Activated T-helper 1 cell treated with anti-CD3 and anti-CD28 coated beads, Interleukin-12 subunit alpha, Interleukin-12 subunit beta, Interleukin-2, Interleukin-4 antibody, amounts not matched to agents 30 ng/mL and 10 ng/mL and 1 ng/mL, durations not matched to agents 14 hours and 24 hours and 36 hours (primary cell): ENCODE results near the gene SEMA6D. TPM values are rescaled to one million over a fixed set of nuclear protein-coding genes. Genes with fewer than 3 reads are reported as not detected.

ENCODE experiments used
- DNase-seq: peaks from one replicate; pipeline ENCODE4 v3.0.0; 2021; ENCODE audit warnings: low spot score
- H3K27ac Mint-ChIP-seq: one replicate; pipeline ENCODE4 v1.8.0; 2021; ENCODE audit warnings: mild to moderate bottlenecking, mixed read lengths
- H3K27me3 Mint-ChIP-seq: one replicate; pipeline ENCODE4 v1.8.0; 2022; ENCODE audit warnings: mild to moderate bottlenecking, moderate library complexity, mixed read lengths; ENCODE audit not compliant: insufficient read depth
- H3K36me3 Mint-ChIP-seq: one replicate; pipeline ENCODE4 v1.8.0; 2021; ENCODE audit warnings: low read depth, mixed read lengths
- H3K4me1 Mint-ChIP-seq: one replicate; pipeline ENCODE4 v1.8.0; 2021; ENCODE audit warnings: low read depth, mixed read lengths
- H3K4me3 Mint-ChIP-seq: one replicate; pipeline ENCODE4 v1.8.0; 2021; ENCODE audit warnings: mild to moderate bottlenecking, moderate library complexity, mixed read lengths
- H3K9me3 Mint-ChIP-seq: one replicate; pipeline ENCODE4 v1.8.0; 2021; ENCODE audit warnings: mixed read lengths
- intact Hi-C: fragments of 100-400 bp; cut with micrococcal nuclease; formaldehyde crosslinking; loops from one replicate; pipeline ENCODE4 v1.15.1; 2024
- total RNA-seq: library from RNA; stranded (reverse); gene quantifications from 2 replicates; pipeline ENCODE4 v1.2.3, GENCODE V29; 2022

SEMA6D gene, protein sequence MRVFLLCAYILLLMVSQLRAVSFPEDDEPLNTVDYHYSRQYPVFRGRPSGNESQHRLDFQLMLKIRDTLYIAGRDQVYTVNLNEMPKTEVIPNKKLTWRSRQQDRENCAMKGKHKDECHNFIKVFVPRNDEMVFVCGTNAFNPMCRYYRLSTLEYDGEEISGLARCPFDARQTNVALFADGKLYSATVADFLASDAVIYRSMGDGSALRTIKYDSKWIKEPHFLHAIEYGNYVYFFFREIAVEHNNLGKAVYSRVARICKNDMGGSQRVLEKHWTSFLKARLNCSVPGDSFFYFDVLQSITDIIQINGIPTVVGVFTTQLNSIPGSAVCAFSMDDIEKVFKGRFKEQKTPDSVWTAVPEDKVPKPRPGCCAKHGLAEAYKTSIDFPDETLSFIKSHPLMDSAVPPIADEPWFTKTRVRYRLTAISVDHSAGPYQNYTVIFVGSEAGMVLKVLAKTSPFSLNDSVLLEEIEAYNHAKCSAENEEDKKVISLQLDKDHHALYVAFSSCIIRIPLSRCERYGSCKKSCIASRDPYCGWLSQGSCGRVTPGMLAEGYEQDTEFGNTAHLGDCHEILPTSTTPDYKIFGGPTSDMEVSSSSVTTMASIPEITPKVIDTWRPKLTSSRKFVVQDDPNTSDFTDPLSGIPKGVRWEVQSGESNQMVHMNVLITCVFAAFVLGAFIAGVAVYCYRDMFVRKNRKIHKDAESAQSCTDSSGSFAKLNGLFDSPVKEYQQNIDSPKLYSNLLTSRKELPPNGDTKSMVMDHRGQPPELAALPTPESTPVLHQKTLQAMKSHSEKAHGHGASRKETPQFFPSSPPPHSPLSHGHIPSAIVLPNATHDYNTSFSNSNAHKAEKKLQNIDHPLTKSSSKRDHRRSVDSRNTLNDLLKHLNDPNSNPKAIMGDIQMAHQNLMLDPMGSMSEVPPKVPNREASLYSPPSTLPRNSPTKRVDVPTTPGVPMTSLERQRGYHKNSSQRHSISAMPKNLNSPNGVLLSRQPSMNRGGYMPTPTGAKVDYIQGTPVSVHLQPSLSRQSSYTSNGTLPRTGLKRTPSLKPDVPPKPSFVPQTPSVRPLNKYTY
- not detected in 2 replicates for total RNA-seq

DNA sequence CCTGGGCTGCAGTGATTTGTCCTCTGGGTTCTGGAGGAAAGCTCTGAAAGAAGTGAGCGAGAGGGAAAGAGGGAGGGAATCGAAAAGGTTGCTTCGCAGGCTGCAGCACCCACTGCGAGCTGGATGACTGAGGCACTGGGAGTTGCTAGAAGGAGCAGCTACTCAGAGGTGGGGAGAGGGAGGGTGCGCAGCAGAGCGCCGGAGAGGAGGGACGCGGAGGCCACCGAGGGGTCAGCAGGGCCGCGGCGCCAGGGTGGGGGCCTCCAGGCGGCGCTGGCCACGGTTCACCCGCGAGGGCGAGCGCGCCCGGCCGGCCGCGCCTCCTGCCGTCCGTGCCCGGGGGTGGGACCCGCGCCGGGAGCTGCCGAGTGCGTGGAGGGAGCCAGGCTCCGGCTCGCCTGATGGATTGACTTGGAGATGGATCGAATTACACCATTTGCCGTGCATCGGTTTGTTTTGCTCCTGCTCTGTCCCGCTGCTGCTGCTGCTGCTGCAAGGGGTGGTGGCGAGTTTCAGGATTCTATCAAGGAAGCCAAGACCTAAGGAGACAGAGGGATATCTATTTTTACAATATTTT, at the start of gene SEMA6D:
Gene SEMA6D (plus strand): TSS at position 470 of the 577 bp plus-strand sequence. CDS start 42,294 bp downstream, outside the sequence.
- Mint-ChIP-seq H3K4me3 (no peak within 1 kb of the TSS), H3K9me3 (no peaks in the 10 kb centered on the region), H3K4me1 (no peaks in the 10 kb centered on the region), H3K27ac (no peak within 1 kb of the TSS), H3K27me3 (peaks cover 52% of the 10 kb centered on the region), H3K36me3 (no peaks in the 10 kb centered on the region)
- no peak for DNase-seq
- intact Hi-C loops: loop anchor here (10.0 kb wide), 2 partner anchors 532 to 568 kb away; no protein-coding TSS in a partner anchor

DNA sequence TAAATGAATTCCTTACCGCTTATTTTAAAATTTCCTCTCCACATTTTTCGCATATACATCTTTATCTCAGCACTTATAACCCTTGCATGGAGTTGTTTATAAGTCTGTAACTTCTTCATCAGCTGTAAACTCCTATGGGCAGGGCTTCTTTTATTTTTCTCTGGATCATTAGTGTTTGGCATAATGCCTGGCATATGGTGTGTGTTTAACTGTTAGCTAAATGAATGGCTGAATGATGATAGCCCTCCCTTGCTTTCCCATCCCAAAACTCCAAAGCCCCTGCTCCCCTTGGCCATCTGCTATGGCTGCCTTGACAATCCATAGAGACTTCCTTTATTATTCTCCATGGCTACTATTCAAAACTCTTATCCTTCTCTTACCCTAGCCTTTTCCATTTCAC, 48.1 kb upstream of the SEMA6D start:
- Mint-ChIP-seq H3K27ac (no peak overlapping the region), H3K4me1 (no peaks in the 10 kb centered on the region), H3K27me3 (no peaks in the 10 kb centered on the region), H3K36me3 (no peaks in the 10 kb centered on the region), H3K4me3 (no peak overlapping the region), H3K9me3 (no peaks in the 10 kb centered on the region)
- DNase-seq: no peak
- intact Hi-C loops: no loop called here

DNA sequence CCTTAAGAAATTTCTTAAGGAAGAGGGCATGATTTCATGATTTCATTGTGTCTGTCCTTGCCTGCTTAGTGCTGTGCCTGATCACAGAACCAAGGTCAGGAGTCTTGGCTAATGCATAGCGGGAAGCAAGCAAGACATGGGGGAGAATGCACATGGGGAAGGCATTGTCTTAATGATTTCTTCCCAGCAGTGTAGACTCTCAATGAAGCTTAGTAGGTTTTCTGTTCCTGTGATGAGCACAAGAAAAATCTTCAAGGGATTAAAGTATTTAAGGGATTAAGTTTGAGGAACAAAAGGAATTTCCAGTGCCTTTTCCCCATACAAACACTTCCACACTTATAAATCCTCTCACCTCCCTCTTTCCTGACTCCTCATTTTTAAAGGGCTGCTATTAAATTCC, 46.9 kb upstream of the SEMA6D start:
- H3K27ac Mint-ChIP-seq: no peak overlapping the region
- intact Hi-C loops: no loop called here
- DNase-seq: no peak
- H3K9me3 Mint-ChIP-seq: no peaks in the 10 kb centered on the region
- no peaks in the 10 kb centered on the region for H3K36me3 Mint-ChIP-seq
- H3K27me3 Mint-ChIP-seq: no peaks in the 10 kb centered on the region
- no peaks in the 10 kb centered on the region for H3K4me1 Mint-ChIP-seq
- no peak overlapping the region for H3K4me3 Mint-ChIP-seq

DNA sequence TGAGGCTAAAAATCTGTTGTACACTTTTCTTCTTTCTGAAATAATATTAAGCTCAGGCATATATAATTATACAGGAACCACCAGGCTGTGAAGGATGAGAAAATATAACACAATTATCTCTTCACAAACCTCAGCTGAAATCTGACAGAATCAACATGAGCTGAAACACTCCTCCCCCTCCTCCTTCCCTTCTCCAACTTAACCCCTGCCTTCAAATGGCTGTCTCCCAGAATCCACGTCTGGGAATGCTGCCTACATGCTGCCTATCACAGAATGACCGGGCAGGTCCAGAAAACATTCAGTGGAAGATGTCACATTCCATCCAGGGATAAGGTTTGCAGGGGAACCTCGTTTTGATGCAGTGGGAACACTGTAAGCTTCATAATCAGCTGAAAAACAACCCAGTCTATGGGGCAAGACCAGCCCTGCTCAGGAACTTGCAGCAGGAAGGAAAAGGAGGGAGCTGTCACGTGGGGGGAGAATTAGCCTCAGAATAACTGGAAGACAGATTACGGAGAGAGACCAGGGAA, 44.0 kb upstream of the SEMA6D start:
- no peak for DNase-seq
- H3K4me3 Mint-ChIP-seq: no peak overlapping the region
- no peaks in the 10 kb centered on the region for H3K36me3 Mint-ChIP-seq
- H3K4me1 Mint-ChIP-seq: no peaks in the 10 kb centered on the region
- H3K27me3 Mint-ChIP-seq: no peaks in the 10 kb centered on the region
- peaks cover 3% of the 10 kb centered on the region for H3K9me3 Mint-ChIP-seq
- intact Hi-C loops: no loop called here
- H3K27ac Mint-ChIP-seq: no peak overlapping the region

DNA sequence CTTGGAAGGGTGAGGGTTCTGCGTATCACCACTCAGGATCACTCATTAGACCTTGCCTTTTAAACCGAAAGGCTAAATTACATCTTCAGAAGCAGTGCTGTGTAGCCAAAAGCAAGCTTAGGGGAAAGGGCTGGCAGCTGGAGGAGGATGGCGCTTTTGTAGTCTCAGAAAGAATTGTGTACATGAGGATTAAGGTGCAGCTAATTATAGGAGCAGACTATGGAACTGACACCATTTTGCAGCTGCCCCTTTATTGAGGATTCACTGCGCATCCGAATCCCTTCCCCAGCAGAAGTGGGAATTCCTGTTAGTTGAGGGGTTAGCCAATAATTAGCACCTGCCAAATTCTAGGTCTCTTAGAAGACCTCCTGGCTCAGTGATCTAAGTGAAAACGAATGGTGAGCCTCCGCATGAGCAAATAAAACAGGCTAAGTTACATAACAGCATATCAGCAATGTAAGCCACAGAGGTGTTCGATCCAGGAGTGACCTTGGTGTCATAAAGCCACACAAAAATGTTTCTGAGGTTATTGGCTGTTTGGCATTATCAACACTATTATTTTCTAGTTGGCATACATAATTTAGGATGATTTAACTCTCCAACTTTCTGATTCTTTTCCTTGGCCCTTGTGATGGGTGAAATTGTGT, 42.6 kb upstream of the SEMA6D start:
- Mint-ChIP-seq H3K4me1 (no peaks in the 10 kb centered on the region), H3K27ac (no peak overlapping the region), H3K36me3 (no peaks in the 10 kb centered on the region), H3K9me3 (peaks cover 3% of the 10 kb centered on the region), H3K4me3 (no peak overlapping the region), H3K27me3 (no peaks in the 10 kb centered on the region)
- no peak for DNase-seq
- intact Hi-C loops: no loop called here

DNA sequence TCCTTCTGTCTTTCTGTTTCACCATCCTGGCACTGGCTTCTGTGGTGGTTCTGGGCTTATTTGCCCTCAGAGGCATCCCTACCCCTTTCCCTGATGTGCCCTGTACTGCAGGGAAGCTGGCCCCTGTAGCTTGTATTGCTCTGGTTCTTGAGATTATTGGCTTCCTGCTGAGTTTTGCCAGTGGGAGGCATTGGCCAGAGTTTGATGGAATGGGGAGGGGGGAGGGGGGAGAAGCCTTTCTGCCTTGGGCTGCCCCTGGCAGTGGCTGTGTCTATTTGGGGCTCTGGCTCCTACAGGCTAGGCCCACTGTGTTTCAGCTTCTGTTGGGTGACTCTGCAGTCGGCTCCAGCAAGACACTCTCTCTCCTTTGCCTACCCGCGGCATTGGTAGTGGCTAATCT, 41.6 kb upstream of the SEMA6D start:
- H3K27ac Mint-ChIP-seq: no peak overlapping the region
- no peak overlapping the region for H3K4me3 Mint-ChIP-seq
- no peaks in the 10 kb centered on the region for H3K4me1 Mint-ChIP-seq
- peaks cover 3% of the 10 kb centered on the region for H3K9me3 Mint-ChIP-seq
- peaks cover 1% of the 10 kb centered on the region for H3K27me3 Mint-ChIP-seq
- no peak for DNase-seq
- intact Hi-C loops: no loop called here
- no peaks in the 10 kb centered on the region for H3K36me3 Mint-ChIP-seq

DNA sequence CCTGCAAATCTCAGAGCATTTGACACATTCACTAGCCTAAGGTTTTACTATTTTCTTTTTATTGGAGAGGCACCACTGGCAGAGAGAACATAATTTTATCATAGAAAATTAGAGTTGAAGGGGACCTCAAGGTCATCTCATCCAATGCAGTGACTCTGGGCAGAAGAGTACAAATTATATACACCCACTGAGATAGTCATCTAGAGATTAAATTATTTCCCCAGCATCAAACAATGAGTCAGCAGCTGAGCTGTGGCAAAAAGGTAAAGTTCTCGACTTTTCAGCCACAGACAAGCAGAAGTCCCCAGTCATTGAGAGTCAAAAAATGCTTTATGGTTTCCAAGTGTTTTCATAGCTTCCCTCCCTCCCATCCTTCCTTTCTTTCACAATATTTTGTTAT, 39.3 kb upstream of the SEMA6D start:
- H3K4me1 Mint-ChIP-seq: no peaks in the 10 kb centered on the region
- no peaks in the 10 kb centered on the region for H3K36me3 Mint-ChIP-seq
- no peak for DNase-seq
- H3K27me3 Mint-ChIP-seq: peaks cover 1% of the 10 kb centered on the region
- no peak overlapping the region for H3K27ac Mint-ChIP-seq
- no peak overlapping the region for H3K4me3 Mint-ChIP-seq
- intact Hi-C loops: no loop called here
- peaks cover 3% of the 10 kb centered on the region for H3K9me3 Mint-ChIP-seq

DNA sequence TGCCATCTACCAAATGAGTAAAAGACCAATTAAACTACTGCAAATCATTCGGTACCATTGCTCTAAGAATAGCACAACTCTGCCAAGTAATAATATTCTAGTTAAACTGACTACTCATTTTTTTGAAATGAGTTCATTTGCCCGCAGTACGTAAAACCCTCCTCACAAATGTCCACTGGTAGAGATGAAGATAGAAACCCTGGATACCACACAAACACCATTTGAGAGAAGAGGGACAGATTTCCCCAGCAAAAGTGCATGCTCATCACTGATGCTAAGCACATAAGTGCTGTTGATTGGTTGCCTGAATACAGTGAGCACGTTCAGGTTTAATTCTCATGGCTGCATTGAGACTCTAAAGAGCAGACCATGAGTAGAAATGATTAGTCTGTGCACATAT, 34.6 kb upstream of the SEMA6D start:
- no peak for DNase-seq
- H3K27me3 Mint-ChIP-seq: peaks cover 1% of the 10 kb centered on the region
- H3K4me3 Mint-ChIP-seq: no peak overlapping the region
- H3K36me3 Mint-ChIP-seq: no peaks in the 10 kb centered on the region
- no peak overlapping the region for H3K27ac Mint-ChIP-seq
- H3K4me1 Mint-ChIP-seq: no peaks in the 10 kb centered on the region
- no peaks in the 10 kb centered on the region for H3K9me3 Mint-ChIP-seq
- intact Hi-C loops: no loop called here

DNA sequence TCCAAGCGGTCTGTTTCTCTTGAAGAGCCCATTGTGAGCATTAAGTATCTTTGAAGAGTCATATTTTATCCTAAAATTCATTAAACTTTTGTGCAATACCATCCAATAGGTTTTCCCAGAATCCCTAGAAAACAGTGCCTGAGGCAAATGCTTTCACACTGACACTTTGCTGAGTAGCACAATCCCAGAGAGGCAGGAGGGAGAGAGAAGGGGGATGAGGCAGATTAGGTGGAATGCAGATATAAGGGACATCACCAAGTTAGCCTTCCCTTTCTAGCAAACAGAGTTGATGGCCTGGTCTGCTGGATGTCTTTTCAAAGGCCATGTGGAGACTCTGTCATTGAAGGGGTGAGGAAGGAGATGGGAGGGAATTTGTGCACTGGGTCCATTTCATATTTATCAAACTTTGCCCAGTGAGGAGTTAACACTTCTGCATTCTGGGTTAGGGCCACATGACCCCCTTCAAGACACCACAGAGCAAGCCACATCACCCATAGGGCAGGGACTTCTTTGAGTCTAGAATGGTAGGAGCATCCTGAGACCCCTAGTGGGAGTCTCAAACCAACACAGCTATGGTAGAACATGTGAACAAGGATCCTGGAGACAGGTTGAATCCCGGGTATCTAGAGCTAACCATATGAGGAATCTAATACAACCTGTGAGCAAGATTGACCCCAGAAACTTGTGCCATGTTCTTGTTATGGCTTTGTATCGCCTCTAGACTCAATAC, 32.0 kb upstream of the SEMA6D start:
- Mint-ChIP-seq H3K9me3 (no peaks in the 10 kb centered on the region), H3K36me3 (no peaks in the 10 kb centered on the region)

DNA sequence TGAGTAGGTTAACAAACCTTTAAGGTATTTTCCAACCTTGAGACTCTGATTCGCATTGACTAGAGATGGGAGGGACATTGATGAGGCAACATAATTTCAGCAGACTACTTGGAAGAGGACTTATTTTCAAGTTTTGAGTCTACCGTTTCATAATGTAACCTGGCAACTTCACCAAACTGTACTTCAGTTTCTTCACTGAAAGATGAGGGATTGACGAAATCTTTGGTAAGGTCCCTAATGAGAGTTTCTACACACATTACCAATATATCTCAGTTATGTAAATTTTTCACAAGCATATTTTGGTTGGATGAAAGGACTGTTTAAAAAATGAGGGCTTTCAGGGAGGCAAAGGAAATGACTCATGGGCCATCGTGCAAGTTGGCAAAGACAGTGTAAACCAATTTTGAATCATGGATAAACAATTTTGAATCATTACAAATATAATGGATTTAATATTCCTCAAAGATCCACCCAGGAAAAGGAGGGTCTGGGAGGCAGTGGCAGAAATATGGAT, 28.7 kb upstream of the SEMA6D start:
- intact Hi-C loops: no loop called here
- Mint-ChIP-seq H3K4me3 (no peak overlapping the region), H3K4me1 (no peaks in the 10 kb centered on the region), H3K36me3 (no peaks in the 10 kb centered on the region), H3K9me3 (no peaks in the 10 kb centered on the region), H3K27me3 (no peaks in the 10 kb centered on the region), H3K27ac (no peak overlapping the region)
- no peak for DNase-seq

More for the DNA sequence above, 32.0 kb upstream of the SEMA6D start:
- no peaks in the 10 kb centered on the region for H3K4me1 Mint-ChIP-seq
- DNase-seq: no peak
- H3K4me3 Mint-ChIP-seq: no peak overlapping the region
- H3K27me3 Mint-ChIP-seq: no peaks in the 10 kb centered on the region
- H3K27ac Mint-ChIP-seq: no peak overlapping the region
- intact Hi-C loops: no loop called here

DNA sequence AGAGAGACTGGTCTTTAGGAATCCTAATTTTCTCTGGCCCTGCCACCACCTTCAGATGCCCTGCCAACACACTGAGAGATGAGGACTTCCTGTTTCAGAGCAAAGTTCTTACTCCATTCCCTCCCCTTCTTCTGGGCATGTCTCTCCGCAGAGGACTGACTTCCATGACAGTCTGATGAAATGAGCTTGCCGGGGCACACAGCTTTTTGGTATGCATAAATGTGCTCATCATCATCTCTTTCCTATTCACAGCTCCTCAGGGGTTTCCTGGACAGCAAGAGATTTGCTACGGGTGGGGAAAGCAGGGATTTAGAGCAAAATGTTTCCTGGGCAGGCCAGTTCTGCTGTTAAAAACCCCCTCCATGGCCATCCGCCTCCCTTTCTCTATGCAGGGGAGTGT, 27.6 kb upstream of the SEMA6D start:
- H3K27me3 Mint-ChIP-seq: no peaks in the 10 kb centered on the region
- no peaks in the 10 kb centered on the region for H3K4me1 Mint-ChIP-seq
- no peaks in the 10 kb centered on the region for H3K36me3 Mint-ChIP-seq

More for the DNA sequence above, 27.6 kb upstream of the SEMA6D start:
- no peak for DNase-seq
- intact Hi-C loops: no loop called here
- Mint-ChIP-seq H3K4me3 (no peak overlapping the region), H3K27ac (no peak overlapping the region), H3K9me3 (no peaks in the 10 kb centered on the region)
